ENCODE results near the gene CASZ1.

The CASZ1 gene

DNA sequence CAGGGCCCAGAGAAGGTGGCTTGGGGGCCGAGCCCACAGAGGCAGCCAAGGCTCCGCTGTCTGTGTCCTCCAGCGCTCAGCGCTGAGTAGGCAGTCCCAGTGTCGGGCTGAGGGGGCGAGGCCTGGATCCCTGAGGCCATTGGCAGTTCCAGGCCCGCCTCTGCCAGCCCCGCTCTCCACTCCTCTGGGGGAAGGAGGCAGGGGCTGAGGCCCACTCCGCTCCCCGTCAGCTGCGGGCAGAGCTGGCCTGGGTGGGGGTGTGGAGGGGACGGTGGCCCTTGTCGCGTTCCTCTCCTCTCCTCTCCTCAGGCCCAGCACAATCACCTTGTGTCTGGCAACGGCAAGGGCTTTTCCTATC is 132.8 kb downstream of the CASZ1 start:
- H3K27ac ChIP-seq (replicated peaks), result no peak overlapping the region
- DNase-seq (ENCODE audit: low read depth in 1 of 2, low spot score in 1 of 2), result no peak
- no peak for TF ChIP-seq REST (IDR thresholded peaks at IDR 0.05; ENCODE audit: insufficient replicate concordance, low read depth)
- no peak for TF ChIP-seq SPI1 (IDR thresholded peaks at IDR 0.05; ENCODE audit: borderline replicate concordance, low read depth)
- TF ChIP-seq POLR2AphosphoS5 (IDR thresholded peaks at IDR 0.05; ENCODE audit: low read depth), result no peak
- TF ChIP-seq GABPA (IDR thresholded peaks at IDR 0.05; ENCODE audit: low read depth), result no peak
- TF ChIP-seq, protein P1, sequence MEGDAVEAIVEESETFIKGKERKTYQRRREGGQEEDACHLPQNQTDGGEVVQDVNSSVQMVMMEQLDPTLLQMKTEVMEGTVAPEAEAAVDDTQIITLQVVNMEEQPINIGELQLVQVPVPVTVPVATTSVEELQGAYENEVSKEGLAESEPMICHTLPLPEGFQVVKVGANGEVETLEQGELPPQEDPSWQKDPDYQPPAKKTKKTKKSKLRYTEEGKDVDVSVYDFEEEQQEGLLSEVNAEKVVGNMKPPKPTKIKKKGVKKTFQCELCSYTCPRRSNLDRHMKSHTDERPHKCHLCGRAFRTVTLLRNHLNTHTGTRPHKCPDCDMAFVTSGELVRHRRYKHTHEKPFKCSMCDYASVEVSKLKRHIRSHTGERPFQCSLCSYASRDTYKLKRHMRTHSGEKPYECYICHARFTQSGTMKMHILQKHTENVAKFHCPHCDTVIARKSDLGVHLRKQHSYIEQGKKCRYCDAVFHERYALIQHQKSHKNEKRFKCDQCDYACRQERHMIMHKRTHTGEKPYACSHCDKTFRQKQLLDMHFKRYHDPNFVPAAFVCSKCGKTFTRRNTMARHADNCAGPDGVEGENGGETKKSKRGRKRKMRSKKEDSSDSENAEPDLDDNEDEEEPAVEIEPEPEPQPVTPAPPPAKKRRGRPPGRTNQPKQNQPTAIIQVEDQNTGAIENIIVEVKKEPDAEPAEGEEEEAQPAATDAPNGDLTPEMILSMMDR (IDR thresholded peaks at IDR 0.05; ENCODE audit: insufficient read depth, low read length), result no peak

GRCh38 chr1:10662824-10663677 is 133.4 kb downstream of the CASZ1 start:
- TF ChIP-seq POLR2AphosphoS5 (IDR thresholded peaks at IDR 0.05; ENCODE audit: low read depth) (no peak), SPI1 (IDR thresholded peaks at IDR 0.05; ENCODE audit: borderline replicate concordance, low read depth) (no peak), REST (IDR thresholded peaks at IDR 0.05; ENCODE audit: insufficient replicate concordance, low read depth) (no peak), GABPA (IDR thresholded peaks at IDR 0.05; ENCODE audit: low read depth) (no peak)
- TF ChIP-seq, protein P1 (IDR thresholded peaks at IDR 0.05; ENCODE audit: insufficient read depth, low read length), result no peak
- no peaks in the 10 kb centered on the region for H3K27me3 ChIP-seq (ENCODE audit: insufficient read depth, poor library complexity, severe bottlenecking)
- no peak for DNase-seq (ENCODE audit: low read depth in 1 of 2, low spot score in 1 of 2)
- no peak overlapping the region for H3K4me3 ChIP-seq (replicated peaks; ENCODE audit: insufficient read depth, low read length)
- no peak overlapping the region for H3K27ac ChIP-seq (replicated peaks)

More for the DNA sequence above, 132.8 kb downstream of the CASZ1 start:
- no peaks in the 10 kb centered on the region for H3K27me3 ChIP-seq (ENCODE audit: insufficient read depth, poor library complexity, severe bottlenecking)
- no peak overlapping the region for H3K4me3 ChIP-seq (replicated peaks; ENCODE audit: insufficient read depth, low read length)

DNA sequence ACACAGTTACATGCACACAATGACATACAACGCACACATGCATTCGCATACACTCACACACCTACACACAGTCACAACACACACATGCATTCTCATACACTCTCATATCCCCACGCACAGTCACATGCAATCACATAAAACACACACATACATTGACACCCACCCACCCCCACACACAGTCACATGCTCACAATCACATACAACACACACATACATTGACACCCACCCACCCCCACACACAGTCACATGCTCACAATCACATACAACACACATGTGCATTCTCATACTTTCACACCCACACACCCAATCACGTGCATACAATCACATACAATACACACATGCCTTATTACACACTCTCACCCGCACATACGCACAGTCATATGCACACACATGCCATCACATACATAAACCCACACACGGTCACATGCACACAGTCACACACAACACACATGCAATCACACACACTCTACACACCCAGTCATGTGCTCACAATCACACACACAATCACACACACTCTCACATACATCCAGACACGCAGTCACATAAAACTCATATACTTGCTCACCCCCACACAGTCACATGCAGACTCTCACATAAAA is 134.3 kb downstream of the CASZ1 start:
- no peaks in the 10 kb centered on the region for H3K27me3 ChIP-seq (ENCODE audit: insufficient read depth, poor library complexity, severe bottlenecking)
- H3K27ac ChIP-seq (replicated peaks), result no peak overlapping the region
- DNase-seq (ENCODE audit: low read depth in 1 of 2, low spot score in 1 of 2), result no peak
- H3K4me3 ChIP-seq (replicated peaks; ENCODE audit: insufficient read depth, low read length), result no peak overlapping the region
- TF ChIP-seq SPI1 (IDR thresholded peaks at IDR 0.05; ENCODE audit: borderline replicate concordance, low read depth) (no peak), REST (IDR thresholded peaks at IDR 0.05; ENCODE audit: insufficient replicate concordance, low read depth) (no peak), GABPA (IDR thresholded peaks at IDR 0.05; ENCODE audit: low read depth) (no peak), POLR2AphosphoS5 (IDR thresholded peaks at IDR 0.05; ENCODE audit: low read depth) (no peak)
- TF ChIP-seq, protein P1 (IDR thresholded peaks at IDR 0.05; ENCODE audit: insufficient read depth, low read length), result no peak
